Activated CD4-positive, alpha-beta T cell treated with anti-CD3 and anti-CD28 coated beads, Interleukin-2, amount 50 U/mL, for 24 hours (primary cell): Measurements from ENCODE around the gene HSPA9.
"Not testable (repeated sequence)": the region's sequence is repeated elsewhere in the genome, so short reads cannot be mapped to it uniquely, and the experiment has no call there.

Experiments used
- DNase-seq, 2 donors: peaks; one replicate each; pipeline ENCODE4 v3.0.0-alpha.2; 2020; ENCODE audit warnings: low read depth in 1 of 2, low spot score in 1 of 2

Gene HSPA9

DNA sequence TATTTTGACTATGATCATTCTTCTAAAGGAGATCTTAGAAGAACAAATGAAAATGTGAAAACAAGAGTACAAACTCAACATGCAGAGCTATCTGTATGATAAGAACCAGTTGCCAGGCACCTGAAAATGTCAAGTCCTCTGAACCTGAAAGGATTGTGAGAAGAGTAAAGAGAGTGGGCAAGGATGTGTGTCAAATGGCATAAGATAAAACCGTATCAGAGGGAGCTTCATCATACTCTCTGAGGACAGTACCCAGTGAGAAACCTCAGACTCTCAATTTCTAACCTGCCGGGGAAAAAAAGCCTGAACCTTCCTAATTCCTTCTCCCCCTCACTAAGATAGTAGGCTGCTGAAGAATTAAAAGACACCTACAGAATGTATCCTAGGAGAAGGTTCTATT is 39.0 kb downstream of the HSPA9 start:
- DNase-seq: no peak

DNA sequence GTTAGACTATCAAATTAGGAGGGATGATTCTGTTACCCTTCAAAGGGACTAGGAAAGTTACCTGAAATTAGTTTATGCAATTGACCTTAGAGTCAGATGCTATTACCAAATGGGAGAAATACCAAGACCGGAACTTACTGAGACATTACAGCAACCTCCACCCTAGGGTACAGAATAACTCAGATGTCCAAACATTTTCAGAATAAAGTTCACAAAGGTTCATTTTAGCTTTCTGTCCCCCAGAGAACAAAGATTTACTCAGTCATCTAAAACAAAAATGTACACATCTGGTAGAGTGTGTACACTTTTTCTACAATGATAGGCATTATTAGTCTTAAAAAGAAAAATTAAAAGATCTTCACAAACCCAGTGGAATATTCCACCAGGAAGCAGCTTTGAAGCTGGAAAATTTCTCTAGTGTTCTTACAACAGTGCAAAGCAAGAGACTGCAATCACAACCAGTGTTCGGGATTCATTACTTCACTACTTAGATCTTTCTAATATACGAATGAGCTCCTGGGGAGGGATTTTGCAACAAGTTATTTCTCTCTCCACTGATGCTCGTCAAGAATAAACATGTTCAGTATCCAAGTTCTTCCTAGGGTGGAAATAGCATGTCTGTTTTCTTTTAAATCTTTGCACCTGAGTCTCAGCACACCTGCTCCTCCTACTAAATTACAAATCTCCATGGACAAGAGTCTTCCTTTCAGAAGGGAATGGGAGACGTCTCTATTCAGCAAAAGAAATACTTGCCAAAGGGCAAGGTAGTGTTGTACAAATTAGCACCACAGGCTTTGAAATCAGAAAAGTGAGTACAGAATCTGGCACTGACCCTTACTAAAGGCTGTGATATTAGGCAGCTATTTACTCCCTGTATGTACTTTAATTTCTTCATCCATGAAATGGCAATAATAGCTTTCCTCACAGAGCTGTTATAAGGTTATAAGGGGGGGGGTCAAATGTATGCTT is 40.9 kb downstream of the HSPA9 start:
- no peak for DNase-seq

DNA sequence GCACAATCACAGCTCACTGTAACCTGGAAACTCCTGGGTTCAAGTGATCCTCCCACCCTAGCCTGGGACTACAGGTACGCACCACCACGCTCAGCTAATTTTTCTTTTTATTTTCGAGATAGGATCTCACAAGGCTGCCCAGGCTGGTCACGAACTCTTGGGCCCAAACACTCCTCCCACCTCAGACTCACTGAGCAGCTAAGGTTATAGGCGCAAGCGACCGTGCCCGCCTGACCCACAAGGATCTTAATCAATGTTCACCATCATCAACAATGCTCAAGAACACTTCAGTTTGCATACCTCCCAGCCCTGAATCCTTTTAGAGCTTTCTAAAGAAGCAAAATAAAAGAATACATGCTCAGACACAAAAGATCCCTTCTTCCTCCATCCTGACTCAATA is 45.4 kb downstream of the HSPA9 start:
- DNase-seq: no peak

DNA sequence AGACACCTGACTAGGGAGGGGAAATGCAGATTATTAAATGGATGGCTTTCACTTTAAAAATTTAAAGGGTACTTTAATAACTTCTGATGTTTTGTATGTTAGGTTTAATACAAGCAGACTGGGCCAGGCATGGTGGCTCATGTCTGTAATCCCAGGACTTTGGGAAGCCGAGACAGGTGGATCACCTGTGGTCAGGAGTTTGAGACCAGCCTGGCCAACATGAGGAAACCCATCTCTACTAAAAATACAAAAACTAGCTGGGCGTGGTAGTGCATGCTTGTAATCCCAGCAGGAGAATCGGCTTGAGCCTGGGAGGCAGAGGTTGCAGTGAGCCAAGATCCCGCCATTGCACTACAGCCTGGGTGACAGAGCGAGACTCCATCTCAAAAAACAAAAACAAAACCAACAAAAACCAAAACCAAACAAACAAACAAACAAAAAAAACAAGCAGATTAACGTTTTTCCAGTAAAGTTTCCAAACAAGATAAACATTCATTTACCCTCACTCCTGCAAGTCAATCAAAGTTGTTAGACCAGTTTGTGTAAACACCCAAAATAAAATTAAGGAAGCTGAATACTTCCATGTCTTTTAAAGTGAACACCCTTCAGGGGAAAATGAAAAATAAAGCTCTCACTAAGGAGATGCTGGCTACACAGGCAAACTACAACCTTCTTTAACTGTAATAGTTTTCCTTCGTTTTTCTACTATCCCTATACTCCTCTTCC is 46.3 kb downstream of the HSPA9 start:
- no peak for DNase-seq

DNA sequence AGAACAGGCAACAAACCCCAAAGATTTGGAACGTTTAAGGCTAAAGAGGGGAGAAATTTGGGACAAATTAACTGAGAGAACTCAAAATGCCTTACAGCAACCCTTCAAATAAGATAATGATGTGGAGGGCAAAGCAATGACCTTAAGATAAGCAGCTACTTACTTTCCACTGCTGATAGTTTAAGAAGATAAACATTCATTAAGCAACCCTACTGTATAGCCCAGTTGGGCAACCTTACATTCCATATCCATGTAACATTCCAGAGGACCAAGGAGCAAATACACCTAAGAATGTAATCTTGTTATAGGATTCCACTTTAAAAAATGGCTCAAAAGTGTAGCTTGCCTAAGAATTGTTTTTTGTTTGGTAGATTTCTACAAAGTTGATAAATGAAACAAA is 47.0 kb downstream of the HSPA9 start:
- no peak for DNase-seq

DNA sequence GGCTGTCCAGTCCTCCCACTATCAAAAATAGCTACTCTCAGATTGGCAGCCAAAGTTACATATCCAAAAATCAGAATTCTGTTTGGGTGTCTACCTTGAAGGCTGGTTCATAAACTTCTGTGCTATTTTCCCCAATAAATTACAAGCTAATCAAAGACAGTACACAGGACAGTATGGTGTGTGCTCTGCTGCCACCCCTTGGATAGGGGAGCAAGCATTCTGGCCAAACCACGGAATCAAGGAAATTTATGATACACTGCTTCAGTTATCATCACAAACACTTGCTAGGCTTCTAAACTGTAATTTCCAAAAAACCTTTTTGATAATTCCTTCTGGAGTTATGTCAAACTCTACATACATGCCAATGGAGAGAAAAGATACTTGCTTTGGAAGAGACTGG is 48.0 kb downstream of the HSPA9 start:
- DNase-seq: no peak

DNA sequence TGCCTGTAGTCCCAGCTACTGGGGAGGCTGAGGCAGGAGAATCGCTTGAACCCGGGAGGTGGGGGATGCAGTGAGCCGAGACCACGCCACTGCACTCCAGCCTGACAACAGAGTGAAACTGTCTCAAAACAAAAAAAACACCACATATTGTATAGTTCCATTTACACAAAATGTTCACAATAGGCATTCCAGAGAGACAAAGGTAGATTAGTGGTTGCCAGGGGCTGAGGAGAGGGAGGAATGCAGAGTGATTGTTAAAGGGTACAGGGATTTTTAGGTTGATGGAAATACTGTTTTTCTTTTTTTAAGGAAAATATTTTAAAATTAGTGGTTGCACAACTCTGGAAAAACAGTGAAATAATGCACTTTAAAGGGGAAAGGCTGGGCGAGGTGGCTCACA is 51.8 kb downstream of the HSPA9 start:
- no peak for DNase-seq

DNA sequence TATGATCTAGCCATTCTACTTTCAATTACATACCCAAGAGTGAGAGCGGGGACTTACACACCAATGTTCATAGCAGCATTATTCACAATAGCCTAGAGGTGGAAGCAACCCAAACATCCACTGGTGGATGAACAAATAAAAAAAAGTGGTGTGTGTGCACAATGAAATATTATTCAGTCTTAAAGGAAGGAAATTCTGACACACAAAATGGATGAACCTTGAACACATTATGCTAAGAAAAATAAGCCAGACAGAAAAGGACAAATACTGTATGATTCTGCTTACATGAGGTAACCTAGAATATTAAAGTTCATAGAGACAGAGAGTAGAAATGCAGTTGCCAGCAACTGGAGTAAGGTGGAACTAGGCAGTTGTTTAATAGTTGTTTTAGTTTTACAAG is 54.2 kb downstream of the HSPA9 start:
- no peak for DNase-seq

DNA sequence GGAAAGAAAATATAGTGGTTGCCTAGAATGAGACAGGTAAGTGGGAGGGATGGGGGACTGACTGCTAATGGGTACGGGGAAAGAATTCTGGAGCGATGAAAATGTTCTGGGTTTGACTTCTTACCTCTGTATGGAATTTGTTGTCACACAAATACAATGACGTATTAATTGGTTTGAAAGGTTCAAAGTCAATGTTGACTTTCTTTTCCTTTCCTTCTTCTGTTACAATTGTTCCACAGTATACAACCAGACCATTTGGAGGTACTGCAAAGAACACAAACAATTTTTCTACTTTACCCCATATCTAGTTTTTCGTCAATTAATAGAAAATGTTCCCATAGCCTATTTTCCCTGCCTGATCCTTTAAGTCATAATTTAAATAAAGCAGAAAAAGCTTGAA is 57.8 kb downstream of the HSPA9 start:
- no peak for DNase-seq

DNA sequence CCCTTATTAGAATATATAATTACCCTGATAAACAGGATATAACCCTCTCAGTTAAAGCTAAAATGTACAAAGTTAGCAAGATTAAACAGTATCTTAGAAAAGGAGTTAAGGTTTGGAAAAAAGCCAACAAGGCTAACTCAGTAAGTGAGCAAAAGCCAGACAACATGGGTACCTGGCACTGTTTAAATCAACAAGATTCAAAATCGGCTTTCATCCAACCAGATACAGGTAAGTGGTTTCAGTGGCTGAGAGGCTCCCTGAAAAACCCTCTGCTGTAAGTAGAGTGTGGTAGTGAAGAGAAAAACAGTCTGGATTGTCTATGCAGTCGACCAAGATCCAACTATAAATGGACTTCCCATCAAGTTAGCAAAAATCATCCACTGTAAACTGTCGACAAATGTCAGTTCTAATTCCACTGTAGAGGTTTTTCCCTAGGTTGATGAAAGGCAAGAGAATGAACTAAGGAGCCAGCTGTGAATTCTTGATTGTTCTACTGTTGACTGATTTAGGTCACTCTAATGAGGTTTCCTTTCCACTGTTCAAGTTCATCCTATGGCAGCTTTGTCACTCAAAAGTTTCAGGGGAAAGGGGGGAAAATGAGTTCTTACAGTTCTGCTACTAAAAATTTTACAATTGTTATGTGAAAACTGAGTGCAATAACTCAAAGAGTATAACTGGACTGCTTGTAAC is 59.5 kb downstream of the HSPA9 start:
- no peak for DNase-seq

DNA sequence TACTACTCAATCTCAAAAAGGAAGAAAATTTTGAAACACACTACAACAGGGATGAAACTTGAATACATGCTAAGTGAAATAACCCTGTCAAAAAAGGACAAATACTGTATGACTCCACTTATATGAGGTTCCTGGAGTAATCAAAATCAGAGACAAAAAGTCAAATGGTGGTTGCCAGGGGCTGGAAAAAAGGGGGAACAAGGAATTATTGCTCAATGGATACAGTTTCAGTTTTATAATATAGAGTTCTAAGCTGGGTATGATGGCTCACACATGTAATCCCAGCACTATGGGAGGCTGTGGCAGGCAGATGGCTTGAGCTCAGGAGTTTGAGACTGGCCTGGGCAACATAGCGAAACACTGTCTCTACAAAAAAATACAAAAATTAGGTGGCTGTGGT is 61.2 kb downstream of the HSPA9 start:
- no peak for DNase-seq

DNA sequence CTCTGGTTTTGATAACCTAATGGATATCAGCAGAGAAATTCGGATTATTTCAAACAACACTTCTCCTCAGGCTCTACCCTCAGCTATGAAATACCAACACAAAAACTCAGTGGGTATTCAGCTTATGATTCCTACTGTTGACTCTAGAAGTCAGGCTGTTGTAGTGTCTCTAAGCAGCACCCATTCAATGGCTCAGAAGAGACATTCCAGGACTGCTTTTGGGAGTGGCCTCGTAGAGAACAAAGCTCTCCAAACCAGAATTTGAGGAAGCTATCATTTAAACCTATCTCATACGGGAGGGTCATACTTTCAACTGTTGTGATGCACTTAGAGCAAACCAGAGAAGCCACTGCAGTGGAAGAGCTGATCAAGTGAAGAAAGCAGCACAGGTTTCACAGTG is 66.2 kb downstream of the HSPA9 start:
- DNase-seq: no peak

DNA sequence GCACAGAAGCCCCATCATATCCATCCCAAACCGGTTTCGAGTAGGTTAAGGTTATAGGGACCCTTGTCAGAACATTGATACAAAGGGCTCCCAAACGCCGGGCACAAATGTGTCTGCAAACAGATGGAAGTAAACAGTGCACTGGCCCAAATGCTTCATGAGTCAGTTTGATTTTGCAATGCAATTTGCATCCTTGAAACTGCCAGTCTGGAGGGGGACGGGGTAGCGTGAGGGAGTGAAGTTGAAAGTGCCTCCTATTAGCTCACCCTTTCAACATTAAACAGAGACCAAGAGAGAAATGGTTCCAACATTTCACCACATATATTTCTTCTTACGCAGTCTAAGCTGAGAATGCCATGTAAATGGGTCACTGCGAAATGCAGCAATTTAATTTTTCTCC is 67.7 kb downstream of the HSPA9 start:
- not testable (repeated sequence) for DNase-seq

DNA sequence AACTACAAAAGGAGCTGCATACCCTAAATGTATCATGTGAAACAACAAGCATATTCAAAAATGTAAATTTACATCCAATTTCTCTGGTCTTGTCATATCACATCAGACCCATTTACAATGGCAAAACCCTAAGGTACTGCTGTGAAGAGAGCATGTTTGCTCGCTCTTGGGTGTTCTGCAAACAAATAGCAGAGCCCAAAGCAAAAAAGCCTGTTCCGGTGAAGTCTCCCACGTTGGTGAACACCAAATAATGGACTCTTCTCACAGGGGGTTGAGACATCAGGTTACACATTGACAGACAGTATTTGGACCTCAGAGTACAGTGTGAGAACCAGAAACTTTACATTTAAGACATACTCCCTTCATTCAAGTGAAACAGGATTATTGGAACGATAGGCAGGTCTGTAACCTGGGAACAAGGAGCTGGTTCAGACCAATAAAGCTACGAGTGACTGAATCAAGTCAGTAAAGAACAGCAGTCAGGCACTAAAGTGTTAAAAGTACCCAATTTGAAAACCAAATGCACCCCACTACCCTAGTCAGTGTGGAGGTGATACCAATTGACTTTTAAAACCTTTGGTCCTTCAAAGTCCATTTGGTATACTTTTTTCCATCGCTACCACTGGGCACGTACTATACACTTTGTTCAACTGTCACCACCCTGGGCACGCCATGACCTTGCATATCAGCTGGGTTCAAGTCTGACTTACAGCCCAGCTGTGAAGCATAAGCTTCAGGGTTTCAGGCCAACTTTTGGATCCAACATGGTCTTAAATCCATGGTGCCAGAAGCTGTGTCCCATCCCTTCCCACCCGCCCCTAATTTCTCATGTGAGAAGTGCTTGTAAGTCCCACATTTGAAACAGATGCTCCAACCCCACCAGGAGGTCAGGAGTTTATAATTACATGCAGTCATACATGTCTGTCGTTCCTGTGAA is 68.6 kb downstream of the HSPA9 start:
- DNase-seq: no peak

DNA sequence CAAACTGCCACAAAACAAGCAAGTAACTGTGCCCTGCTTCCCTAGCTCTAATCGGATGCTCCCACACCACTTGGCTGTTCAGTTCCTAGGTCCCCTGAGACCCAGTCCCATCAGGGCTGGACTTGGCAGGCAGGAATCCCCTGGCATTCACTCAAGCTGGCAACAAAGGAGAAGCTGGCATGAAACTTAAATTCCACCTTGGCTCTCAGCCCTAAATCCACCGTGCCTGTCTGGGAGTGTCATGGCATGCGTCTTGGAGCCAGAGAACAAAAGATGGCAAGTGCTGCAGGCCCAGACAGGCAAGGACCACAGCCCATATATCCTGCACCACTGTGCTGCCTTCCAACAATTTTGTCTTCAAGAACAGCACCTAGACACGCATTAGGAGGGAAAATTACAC is 70.4 kb downstream of the HSPA9 start:
- DNase-seq: no peak
